A673 (cell line): ENCODE results near the gene TPO. TPM values are rescaled to one million over a fixed set of nuclear protein-coding genes. Genes with fewer than 3 reads are reported as not detected.
A peak's percentile ranks its signal among the peaks of the same experiment; 100 is the strongest.

ENCODE experiments used
- BruUV-seq: library from RNA; stranded (reverse); fragments of 400-500 nt; replicated peaks from 2 replicates; lab custom pipeline; 2021; lab: Mats Ljungman, UMichigan
- CTCF ChIA-PET: fragments of 300-600 bp; sonication (Branson Sonifier 250); formaldehyde crosslinking; loops from one replicate; lab custom pipeline; 2022; ENCODE audit warnings: antibody characterized with exemption; lab: Charles Lee
- POLR2A ChIA-PET: fragments of 300-600 bp; sonication (Branson Sonifier 250); formaldehyde crosslinking; loops from one replicate; lab custom pipeline; 2022; ENCODE audit warnings: antibody characterized with exemption; ENCODE audit not compliant: low non-redundant PET; lab: Charles Lee
- DNase-seq: peaks from one replicate; pipeline ENCODE4 v3.0.0-alpha.2; 2015; ENCODE audit warnings: low spot score
- H3K27ac ChIP-seq: fragments of 200-600 bp; sonication (generic); 2 replicates; pipeline ENCODE4 v1.5.1; 2016; ENCODE audit warnings: mixed run types, low read depth, mild to moderate bottlenecking, mixed read lengths, antibody characterized with exemption, low read length; ENCODE audit not compliant: poor library complexity, severe bottlenecking
- H3K27me3 ChIP-seq: fragments of 200-600 bp; sonication (generic); replicated peaks from 2 replicates; pipeline ENCODE4 v1.6.1; 2017; ENCODE audit warnings: mixed run types, low read depth, mild to moderate bottlenecking, mixed read lengths, antibody characterized with exemption, low read length; ENCODE audit not compliant: insufficient read depth, poor library complexity
- H3K36me3 ChIP-seq: fragments of 200-600 bp; sonication (generic); 2 replicates; pipeline ENCODE4 v1.6.1; 2016; ENCODE audit warnings: mixed run types, mild to moderate bottlenecking, mixed read lengths, antibody characterized with exemption, low read length; ENCODE audit not compliant: insufficient read depth, poor library complexity, severe bottlenecking
- H3K4me1 ChIP-seq: fragments of 200-600 bp; sonication (generic); 2 replicates; pipeline ENCODE4 v1.6.1; 2017; ENCODE audit warnings: mixed run types, mild to moderate bottlenecking, mixed read lengths, antibody characterized with exemption, low read length; ENCODE audit not compliant: insufficient read depth, poor library complexity, severe bottlenecking
- H3K4me3 ChIP-seq: fragments of 200-600 bp; sonication (generic); 2 replicates; pipeline ENCODE4 v1.5.1; 2016; ENCODE audit warnings: low read depth, mixed run types, mild to moderate bottlenecking, mixed read lengths, low read length; ENCODE audit not compliant: poor library complexity, severe bottlenecking
- H3K9me3 ChIP-seq: fragments of 200-600 bp; sonication (generic); 2 replicates; pipeline ENCODE4 v1.6.1; 2016; ENCODE audit warnings: mixed run types, low read depth, mild to moderate bottlenecking, mixed read lengths, antibody characterized with exemption, low read length; ENCODE audit not compliant: poor library complexity, severe bottlenecking
- CTCF ChIP-seq: fragments of 300-800, 200-600 bp; sonication (generic); conservative IDR thresholded peaks from 2 replicates; pipeline ENCODE4 v1.5.1; 2017; ENCODE audit warnings: low read depth, mild to moderate bottlenecking, antibody characterized with exemption, low read length, moderate library complexity, mixed read lengths
- EZH2 ChIP-seq: fragments of 200-600 bp; sonication (generic); IDR thresholded peaks from 2 replicates; pipeline ENCODE4 v1.6.1; 2017; ENCODE audit warnings: borderline replicate concordance, low read depth, mild to moderate bottlenecking, mixed read lengths, antibody characterized with exemption, low read length; ENCODE audit not compliant: poor library complexity, severe bottlenecking
- intact Hi-C: fragments of 100-400 bp; cut with micrococcal nuclease; formaldehyde crosslinking; loops from one replicate; pipeline ENCODE4 v1.10.0; 2022; ENCODE audit not compliant: unreplicated experiment
- total RNA-seq: library from RNA; stranded (reverse); gene quantifications from 2 replicates; pipeline ENCODE4 v1.2.3, GENCODE V29; 2021

Gene TPO
- total RNA-seq, 1 experiment from 2014 or later: not detected

GRCh38 chr2:1538663-1539062, 125.4 kb downstream of the TPO start:
- Histone ChIP-seq H3K4me3 (no peak overlapping the region), H3K27me3 (no peaks in the 10 kb centered on the region), H3K4me1 (no peaks in the 10 kb centered on the region), H3K36me3 (no peaks in the 10 kb centered on the region), H3K9me3 (no peaks in the 10 kb centered on the region), H3K27ac (no peak overlapping the region)
- peak; percentile 75 for DNase-seq
- no peak for TF ChIP-seq EZH2
- peak; percentile 53 for TF ChIP-seq CTCF
- BruUV-seq: no TSS peak
- intact Hi-C loops: no loop called here
- POLR2A ChIA-PET: no interaction called here
- CTCF ChIA-PET: no interaction called here

- H3K9me3 ChIP-seq: no peaks in the 10 kb centered on the region
- no peaks in the 10 kb centered on the region for H3K4me1 ChIP-seq
- no peak for TF ChIP-seq EZH2
- no peak for TF ChIP-seq CTCF
- no peaks in the 10 kb centered on the region for H3K27me3 ChIP-seq
- no peaks in the 10 kb centered on the region for H3K36me3 ChIP-seq
- no peak overlapping the region for H3K4me3 ChIP-seq
- no TSS peak for BruUV-seq
- ChIA-PET CTCF (no interaction called here), POLR2A (no interaction called here)
- intact Hi-C loops: no loop called here
- DNase-seq: no peak
- H3K27ac ChIP-seq: no peak overlapping the region
Observed at GRCh38 chr2:1539441-1539840, 126.2 kb downstream of the TPO start.

- CTCF ChIA-PET: no interaction called here
Observed at GRCh38 chr2:1539973-1540372, 126.7 kb downstream of the TPO start.

More at GRCh38 chr2:1539973-1540372, 126.7 kb downstream of the TPO start:
- no peak for TF ChIP-seq EZH2
- TF ChIP-seq CTCF: no peak
- BruUV-seq: no TSS peak
- Histone ChIP-seq H3K9me3 (no peaks in the 10 kb centered on the region), H3K27ac (no peak overlapping the region), H3K4me3 (no peak overlapping the region), H3K36me3 (no peaks in the 10 kb centered on the region), H3K27me3 (no peaks in the 10 kb centered on the region), H3K4me1 (no peaks in the 10 kb centered on the region)
- POLR2A ChIA-PET: no interaction called here
- DNase-seq: no peak
- intact Hi-C loops: loop anchor here (10.0 kb wide), 2 partner anchors 295 to 395 kb away; no protein-coding TSS in a partner anchor
